H7 (cell line): ENCODE data around the gene IQSEC3. TPM values are rescaled to one million over a fixed set of nuclear protein-coding genes. Genes with fewer than 3 reads are reported as not detected.
A peak's percentile ranks its signal among the peaks of the same experiment; 100 is the strongest.
"Not testable (repeated sequence)": the region's sequence is repeated elsewhere in the genome, so short reads cannot be mapped to it uniquely, and the experiment has no call there.

Experiments
- DNase-seq: peaks from one replicate; pipeline ENCODE4 v3.0.0; 2012
- H3K27me3 ChIP-seq: 2 replicates; pipeline ENCODE4 v1.6.0; 2011; ENCODE audit warnings: mild to moderate bottlenecking, low read length; ENCODE audit not compliant: control insufficient read depth, insufficient read depth
- H3K36me3 ChIP-seq: replicated peaks from 2 replicates; pipeline ENCODE4 v1.5.1; 2011; ENCODE audit warnings: low read length; ENCODE audit not compliant: control insufficient read depth, insufficient read depth
- H3K4me3 ChIP-seq: 2 replicates; pipeline ENCODE4 v1.5.1; 2011; ENCODE audit warnings: low read depth, mild to moderate bottlenecking, control low read depth, low read length, moderate library complexity; ENCODE audit not compliant: insufficient read depth
- total RNA-seq: library from RNA; depleted of rRNA; stranded (reverse); fragments of >200 nt; shearing (Covaris generic); gene quantifications from 2 replicates; pipeline ENCODE4 v1.2.3, GENCODE V29; 2014

The IQSEC3 gene
- total RNA-seq, 1 experiment from 2014 or later: 0.45 TPM

DNA sequence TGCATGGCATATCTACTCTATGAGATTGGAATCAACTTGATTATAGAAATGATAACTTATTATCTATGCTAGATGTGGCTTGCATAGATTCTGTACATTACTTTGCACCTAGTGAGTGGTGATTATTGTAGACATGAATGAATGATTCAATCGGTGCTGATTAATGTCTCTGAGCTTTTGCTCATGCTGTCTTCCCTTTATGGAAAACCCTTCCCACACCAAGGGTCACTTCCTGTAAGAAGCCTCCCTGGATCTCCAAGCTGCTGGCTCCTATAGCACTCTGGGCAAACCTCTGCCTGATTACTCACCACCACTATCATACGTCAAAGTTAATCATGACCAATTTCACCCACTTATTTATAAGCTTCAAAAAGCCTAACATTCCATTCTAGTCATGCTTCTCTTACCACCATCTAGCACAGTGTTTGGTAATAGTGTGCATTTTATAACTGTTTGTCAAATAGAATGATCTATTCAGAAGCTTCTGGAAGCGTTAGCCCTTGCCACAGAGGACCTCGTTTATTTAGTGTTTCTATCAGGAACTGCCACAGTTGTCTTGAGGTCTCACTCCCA lies 990 bp upstream of the IQSEC3 start:
- not testable (repeated sequence) for DNase-seq, H3K36me3 ChIP-seq
- H3K4me3 ChIP-seq: peak overlapping the region; percentile 12; the same call in 1 of the 2 replicates
- peaks cover 13% of the 10 kb centered on the region for H3K27me3 ChIP-seq

GRCh38 chr12:66782-67504 lies 376 bp downstream of the IQSEC3 start:
- DNase-seq: peak; percentile 66
- H3K36me3 ChIP-seq: not testable (repeated sequence)
- peaks cover 20% of the 10 kb centered on the region for H3K27me3 ChIP-seq
- H3K4me3 ChIP-seq: peak overlapping the region; percentile 35

- DNase-seq, H3K36me3 ChIP-seq, H3K4me3 ChIP-seq: not testable (repeated sequence)
- peaks cover 20% of the 10 kb centered on the region for H3K27me3 ChIP-seq
Measured at GRCh38 chr12:69677-70076, 3.1 kb downstream of the IQSEC3 start.

GRCh38 chr12:70541-70940 lies 4.0 kb downstream of the IQSEC3 start:
- H3K36me3 ChIP-seq, DNase-seq, H3K4me3 ChIP-seq: not testable (repeated sequence)
- H3K27me3 ChIP-seq: peaks cover 20% of the 10 kb centered on the region

DNA sequence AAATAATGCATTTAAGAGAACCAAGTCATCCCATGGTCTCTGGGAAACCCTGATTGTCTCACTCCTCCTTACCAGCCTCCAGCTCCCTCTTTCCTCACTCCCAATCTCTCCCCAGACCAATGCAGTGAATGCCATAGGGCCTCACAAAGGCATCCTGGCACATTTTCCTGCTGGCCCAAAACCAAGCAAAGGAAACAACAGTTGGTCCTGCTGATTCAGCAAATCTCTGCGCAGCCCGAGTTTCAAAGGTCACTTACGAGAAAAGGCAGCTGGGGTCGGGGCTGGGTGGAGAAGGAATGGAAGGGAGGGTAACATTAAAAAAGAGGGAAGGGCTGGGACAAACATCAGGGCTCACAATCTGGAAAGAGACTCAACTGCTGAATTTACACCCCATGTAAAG lies 5.5 kb downstream of the IQSEC3 start:
- H3K27me3 ChIP-seq: peaks cover 32% of the 10 kb centered on the region
- H3K4me3 ChIP-seq, H3K36me3 ChIP-seq, DNase-seq: not testable (repeated sequence)

DNA sequence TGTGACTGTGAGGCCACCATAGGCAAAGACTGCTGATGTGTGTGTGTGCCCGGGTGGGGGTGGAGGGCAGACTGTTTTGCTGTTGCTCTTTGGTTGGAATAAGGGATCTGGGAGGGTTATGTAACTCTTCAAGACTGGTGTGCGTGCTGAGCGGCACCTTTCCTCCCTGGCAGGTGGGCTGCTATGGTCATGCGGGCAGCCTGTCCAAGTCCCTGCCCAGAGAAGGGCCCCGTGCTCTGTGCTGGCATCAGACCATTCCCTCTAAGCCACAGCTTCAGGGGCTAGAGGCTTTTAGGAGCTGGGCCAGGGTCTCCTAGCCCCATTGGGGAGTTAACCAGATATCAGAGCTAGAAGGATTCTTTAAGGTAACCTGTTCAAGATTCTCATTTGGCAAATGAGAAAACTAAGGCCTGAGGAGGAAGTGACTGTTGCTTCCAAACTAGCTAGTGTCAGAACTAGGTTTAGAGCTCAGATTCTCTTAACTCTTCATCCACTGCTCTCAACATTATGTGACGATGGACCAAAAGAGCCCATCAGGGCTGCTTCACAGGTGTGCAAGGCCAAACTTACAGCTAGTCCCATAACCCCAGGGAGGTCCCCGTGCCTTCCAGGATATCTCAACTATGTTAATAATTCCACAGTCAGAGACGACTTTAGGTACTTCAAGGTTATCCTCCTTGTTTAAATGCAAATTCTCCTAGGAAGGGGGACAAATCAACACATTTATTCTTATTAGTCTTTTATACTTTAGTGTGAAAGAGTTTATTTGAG lies 8.0 kb downstream of the IQSEC3 start:
- H3K27me3 ChIP-seq: peaks cover 44% of the 10 kb centered on the region
- not testable (repeated sequence) for DNase-seq, H3K36me3 ChIP-seq, H3K4me3 ChIP-seq

DNA sequence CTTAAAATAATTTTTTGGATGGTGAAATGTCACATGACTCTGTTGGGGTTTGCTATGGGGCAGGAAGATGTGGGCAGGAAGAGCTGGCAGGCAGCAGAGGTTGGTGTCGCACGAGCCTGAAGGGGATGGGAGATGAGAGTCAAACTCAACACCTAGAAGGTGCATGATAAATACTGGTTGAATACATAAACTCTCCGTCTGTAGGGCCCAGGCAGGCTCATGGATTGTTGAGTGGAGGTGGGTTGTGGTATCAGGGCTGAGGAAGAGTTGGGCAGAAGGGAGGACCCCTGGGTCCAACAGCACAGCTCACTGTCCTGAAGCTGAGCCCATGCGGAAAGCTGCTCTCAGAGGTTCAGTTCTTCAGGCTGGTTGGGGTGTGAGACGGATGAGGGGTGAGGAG lies 9.0 kb downstream of the IQSEC3 start:
- H3K27me3 ChIP-seq: peaks cover 41% of the 10 kb centered on the region
- not testable (repeated sequence) for H3K4me3 ChIP-seq, H3K36me3 ChIP-seq, DNase-seq

GRCh38 chr12:76102-76501 lies 9.5 kb downstream of the IQSEC3 start:
- not testable (repeated sequence) for H3K36me3 ChIP-seq, H3K4me3 ChIP-seq, DNase-seq
- H3K27me3 ChIP-seq: peaks cover 42% of the 10 kb centered on the region

DNA sequence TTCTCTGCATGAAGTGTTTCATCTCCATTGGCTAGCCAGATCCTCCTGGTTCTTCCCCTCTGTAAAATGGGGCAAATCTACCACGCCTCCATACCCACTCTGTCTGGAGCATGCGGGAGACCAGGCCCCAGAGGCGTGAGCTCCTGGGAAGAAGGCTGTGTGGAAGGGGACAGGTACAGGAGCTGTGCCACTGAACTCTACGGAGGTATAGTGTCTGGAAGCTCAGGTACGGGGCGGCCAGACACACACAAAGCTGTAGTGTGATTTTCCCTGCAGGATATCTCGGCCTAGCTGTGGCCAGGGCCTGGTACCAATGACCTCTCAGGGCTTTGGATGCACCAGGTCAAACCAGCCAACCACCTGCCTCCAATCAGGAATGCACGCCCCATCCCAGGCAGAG lies 10.0 kb downstream of the IQSEC3 start:
- H3K36me3 ChIP-seq, H3K4me3 ChIP-seq, DNase-seq: not testable (repeated sequence)
- peaks cover 43% of the 10 kb centered on the region for H3K27me3 ChIP-seq

GRCh38 chr12:77101-77719 lies 10.6 kb downstream of the IQSEC3 start:
- peaks cover 42% of the 10 kb centered on the region for H3K27me3 ChIP-seq
- not testable (repeated sequence) for H3K4me3 ChIP-seq, H3K36me3 ChIP-seq, DNase-seq

- H3K27me3 ChIP-seq: peaks cover 43% of the 10 kb centered on the region
- H3K36me3 ChIP-seq, H3K4me3 ChIP-seq: not testable (repeated sequence)
- DNase-seq: peak; percentile 76
Measured at GRCh38 chr12:77769-78383, 11.3 kb downstream of the IQSEC3 start.

- DNase-seq: no peak
- Histone ChIP-seq H3K27me3 (peaks cover 43% of the 10 kb centered on the region), H3K4me3 (no peak overlapping the region), H3K36me3 (no peaks in the 10 kb centered on the region)
Measured at GRCh38 chr12:78981-79380, 12.4 kb downstream of the IQSEC3 start.

DNA sequence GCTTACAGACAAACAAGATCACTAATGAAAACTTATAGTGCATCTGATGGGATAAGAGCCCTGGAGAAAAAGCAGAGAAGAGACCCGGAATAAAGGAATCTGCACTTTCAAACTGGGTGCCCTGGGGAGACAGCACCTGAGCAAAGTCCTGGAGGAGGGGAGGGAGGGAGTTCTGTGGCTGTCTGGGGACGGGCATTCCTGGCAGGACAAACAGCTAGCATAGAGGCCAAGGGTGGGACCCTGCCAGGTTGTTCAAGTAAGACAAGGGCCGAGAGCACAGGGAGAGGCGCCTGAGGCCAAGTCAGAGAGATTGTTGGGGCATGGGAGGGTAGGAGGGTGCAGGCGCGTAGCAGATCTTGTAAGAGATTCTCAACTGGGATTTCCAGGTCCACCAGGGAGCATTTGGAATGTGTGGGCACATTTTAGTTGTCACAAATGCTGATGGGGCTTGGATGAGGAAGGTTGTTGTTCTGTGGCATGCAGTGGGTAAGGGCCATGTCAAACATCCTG lies 14.2 kb downstream of the IQSEC3 start:
- no peak for DNase-seq
- Histone ChIP-seq H3K36me3 (no peaks in the 10 kb centered on the region), H3K27me3 (peaks cover 43% of the 10 kb centered on the region), H3K4me3 (no peak overlapping the region)

DNA sequence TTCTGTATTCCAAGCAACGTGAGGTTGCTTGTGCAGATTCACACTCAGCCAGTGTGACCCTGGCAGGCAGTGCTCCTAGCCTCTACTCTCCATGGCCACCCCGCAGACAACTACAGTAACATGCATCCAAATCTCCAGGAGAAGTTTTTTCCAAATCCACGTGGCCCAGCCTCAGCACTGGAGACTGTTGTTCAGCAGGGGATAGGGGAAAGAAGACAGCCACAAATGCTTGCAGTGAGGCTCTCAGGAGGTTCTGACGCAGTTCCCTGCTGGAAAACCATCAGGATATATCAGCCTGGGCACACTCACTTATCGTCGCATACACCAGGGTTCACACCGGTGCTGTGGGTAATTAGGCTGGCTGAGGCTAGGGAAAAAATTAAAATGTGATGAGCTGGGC lies 16.2 kb downstream of the IQSEC3 start:
- DNase-seq: no peak
- Histone ChIP-seq H3K36me3 (no peaks in the 10 kb centered on the region), H3K4me3 (no peak overlapping the region), H3K27me3 (peaks cover 27% of the 10 kb centered on the region)
